H1 (cell line): ENCODE data around the gene LOX.

Source experiments
- CTCF ChIP-seq, 3 experiments: IDR thresholded peaks; 1 replicate in 2 of 3; 2 replicates in 1 of 3; pipeline versions ENCODE4 v1.5.1 to v1.6.1; 2011; ENCODE audit warnings: low read length in 3 of 3, mild to moderate bottlenecking in 3 of 3, inconsistent platforms in 2 of 3, low read depth in 1 of 3, moderate library complexity in 1 of 3; ENCODE audit not compliant: insufficient read depth in 1 of 3; ENCODE audit errors: control extremely low read depth in 1 of 3
- EGR1 ChIP-seq: IDR thresholded peaks from 2 replicates; pipeline ENCODE4 v1.6.1; 2011; ENCODE audit warnings: low read depth, low read length, borderline replicate concordance
- SRF ChIP-seq: IDR thresholded peaks from 2 replicates; pipeline ENCODE4 v1.6.1; 2011; ENCODE audit warnings: mild to moderate bottlenecking, low read depth, low read length, moderate library complexity
- ZNF274 ChIP-seq: IDR thresholded peaks from 2 replicates; pipeline ENCODE4 v1.7.0; 2012; ENCODE audit warnings: low read length, borderline replicate concordance; ENCODE audit errors: extremely low read depth

GRCh38 chr5:122067390-122067789, 10.7 kb downstream of the LOX start:
- TF ChIP-seq EGR1 (no peak), CTCF (IDR thresholded peaks at IDR 0.05; ENCODE audit: control extremely low read depth in 1 of 3, insufficient read depth in 1 of 3, low read depth in 1 of 3, low read length in 3 of 3) (no peak), SRF (no peak), ZNF274 (no peak)
